ENCODE measurements around the gene CYSLTR2.
"Not testable (repeated sequence)": the region's sequence is repeated elsewhere in the genome, so short reads cannot be mapped to it uniquely, and the experiment has no call there.

CYSLTR2 gene

DNA sequence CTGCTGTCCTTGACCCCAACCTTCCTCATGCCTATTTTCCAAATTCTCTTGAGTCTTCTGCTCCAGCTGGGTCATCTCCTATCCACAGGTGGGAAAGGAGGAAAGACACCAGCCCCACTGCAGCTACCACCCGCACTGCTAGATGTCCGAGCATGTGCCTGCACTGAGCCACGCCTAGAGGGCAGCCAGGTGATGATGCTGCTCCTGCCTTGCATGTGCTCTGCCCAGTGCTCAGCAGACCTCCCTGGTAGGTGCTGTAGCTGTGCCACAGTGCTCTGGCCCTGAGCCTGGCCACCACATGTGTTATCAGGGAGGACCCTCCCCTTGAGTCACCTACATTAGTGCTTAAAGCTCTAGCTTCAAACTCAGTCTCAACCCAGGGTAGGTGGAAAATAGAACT is 6.9 kb upstream of the CYSLTR2 start:
- DNase-seq: no peak

DNA sequence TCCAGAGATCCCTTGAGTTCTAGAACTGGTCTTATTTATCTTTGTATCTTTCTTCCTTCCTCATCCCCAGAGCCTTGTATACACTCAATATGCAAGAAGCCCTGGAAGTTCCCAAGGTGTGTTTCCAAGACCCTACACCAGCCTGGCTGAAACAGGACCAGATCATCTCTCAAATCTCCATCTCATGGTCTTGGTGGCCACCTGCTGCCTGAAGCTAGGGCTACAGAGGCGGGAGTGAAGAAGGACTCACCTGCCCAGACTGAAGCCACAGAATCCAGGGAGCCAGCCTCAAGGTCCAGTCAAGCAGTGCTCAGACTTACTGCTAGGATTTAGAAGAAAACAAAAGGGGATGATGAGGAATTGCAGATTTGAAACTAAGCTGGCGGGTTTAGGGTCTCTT is 6.1 kb upstream of the CYSLTR2 start:
- no peak for DNase-seq

DNA sequence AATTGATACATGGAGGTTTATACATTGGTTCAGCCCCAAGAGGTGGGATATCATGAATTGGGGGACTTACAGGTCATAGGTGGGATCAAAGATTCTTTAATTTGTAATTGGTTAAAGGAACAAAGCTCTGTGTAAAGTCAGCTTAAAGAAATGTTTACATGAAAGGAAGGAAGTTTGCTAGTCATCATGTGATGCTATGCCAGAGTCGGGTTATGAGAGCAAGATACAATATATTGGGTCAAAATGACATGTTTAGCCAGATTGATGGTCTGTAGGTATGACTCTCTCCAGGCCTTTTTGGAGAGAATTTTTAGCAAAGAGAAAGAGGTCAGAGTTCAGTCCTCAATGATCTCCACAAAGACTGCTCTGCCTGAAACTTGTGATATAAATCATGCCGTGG is 5.3 kb upstream of the CYSLTR2 start:
- no peak for DNase-seq

DNA sequence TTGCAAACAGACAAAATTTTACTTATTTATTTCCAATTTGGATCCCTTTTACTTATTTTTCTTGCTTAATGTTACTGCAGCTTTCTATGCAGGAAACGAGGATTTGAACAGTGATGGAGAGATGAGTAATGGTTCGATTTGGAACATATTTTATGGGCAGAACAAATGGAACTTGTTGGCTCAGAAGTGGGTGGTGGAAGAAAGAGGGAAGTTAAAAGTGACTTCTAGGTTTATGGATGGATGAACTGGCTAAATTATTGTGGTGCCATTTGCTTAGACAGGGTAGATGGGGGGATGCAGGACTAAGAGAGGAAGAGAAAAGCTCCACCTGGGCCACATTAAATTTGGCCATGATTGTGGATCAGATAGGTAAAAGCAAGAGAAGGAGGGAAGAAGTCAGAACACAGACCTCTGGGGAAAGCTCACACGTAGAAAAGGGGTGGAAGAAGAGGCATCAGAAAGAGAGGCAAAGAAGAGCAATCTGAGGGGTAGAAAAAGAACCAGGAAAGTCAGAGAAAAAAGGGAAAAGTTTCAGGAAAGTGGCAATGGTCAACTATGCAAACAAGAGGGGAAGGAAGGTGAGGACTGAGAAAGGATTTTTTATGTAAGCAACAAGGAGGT is 768 bp upstream of the CYSLTR2 start:
- no peak for DNase-seq

DNA sequence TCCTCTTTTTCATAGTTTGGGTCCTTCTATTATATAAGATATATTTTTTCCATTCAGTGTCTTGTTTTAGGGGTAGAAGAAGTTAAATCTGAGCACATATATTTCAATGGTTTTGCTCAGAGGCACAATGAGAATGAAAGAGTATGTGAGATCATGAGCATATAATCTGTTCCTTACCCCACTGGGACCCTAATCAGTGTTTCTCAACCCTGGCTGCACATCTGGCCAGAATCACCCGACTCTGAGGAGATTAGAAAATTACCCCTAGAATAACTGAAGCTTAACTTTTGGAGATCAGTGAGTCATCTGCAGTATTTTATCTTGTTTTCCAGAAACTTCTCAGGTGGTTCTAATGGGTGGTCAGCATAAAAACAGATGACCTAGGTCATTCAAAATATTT is 782 bp downstream of the CYSLTR2 start:
- DNase-seq: no peak

DNA sequence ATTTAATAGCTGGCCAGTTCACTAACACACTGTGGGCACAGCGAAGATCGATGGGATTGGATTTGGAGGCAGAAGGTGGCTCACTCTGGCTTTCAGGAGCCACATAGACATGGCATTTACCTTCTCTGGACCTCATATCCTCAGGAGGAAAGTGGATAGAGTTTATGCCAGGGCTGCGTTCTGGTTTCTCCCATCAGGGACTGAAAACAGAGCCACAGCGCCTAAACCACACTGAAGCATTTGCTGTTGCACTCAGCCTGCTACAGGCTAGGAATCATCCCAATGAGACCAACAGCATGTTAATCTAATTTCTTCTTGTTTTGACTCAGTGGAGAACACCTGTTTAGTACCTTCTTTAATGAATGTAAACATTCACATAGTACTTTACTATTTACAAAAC is 1.6 kb downstream of the CYSLTR2 start:
- DNase-seq: no peak

DNA sequence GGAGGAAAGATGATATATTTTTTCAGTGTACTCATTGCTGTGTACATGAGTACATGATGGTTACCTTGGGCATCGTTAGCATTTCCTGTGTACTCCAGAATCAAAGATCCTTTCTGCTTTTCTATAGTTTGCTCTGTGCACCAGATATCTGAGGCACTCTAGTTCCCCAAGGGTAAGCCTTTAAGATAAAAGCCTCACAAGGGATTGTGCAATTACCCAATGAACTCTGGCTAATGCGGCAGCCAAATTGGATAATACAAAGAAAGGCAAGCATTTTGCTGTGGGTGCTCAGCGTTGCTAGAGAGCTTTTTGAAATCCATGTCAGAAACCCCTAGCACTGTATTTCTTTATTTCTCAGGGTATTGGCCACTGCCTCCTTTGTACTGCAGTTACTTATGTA is 2.9 kb downstream of the CYSLTR2 start:
- no peak for DNase-seq

DNA sequence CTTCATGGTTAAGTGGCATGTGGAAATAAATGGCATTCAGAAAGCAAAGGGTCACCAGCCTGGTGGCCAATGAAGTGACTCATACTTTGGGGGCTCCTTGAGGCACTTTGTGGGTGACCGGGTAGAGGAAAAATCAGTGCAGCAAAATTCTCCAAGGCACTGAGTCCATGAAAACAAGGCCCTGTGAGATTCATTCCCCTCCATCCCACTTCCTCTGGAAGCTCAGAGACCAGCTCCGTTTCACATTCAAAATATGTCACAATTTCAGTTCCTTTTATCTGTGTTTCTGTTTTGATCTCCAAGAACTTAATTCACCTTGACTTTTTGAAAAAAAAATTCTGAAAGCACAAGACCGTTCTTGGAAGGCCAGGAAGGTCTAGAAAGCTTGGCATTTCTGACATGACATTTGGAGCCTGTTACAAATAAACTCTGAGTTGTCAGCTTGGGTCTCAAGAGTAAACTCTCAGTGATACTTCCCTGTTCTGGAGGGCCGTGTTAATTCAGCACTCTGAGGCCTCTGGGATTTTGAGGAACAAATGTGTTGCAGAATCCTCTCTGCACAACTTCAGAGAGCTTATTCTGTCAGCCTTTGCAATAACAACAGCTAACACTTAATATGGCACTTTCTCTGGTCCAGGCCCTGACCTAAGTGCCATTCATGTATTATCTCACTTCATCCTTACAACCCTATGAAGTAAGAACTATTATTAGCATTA is 6.8 kb downstream of the CYSLTR2 start:
- no peak for DNase-seq

DNA sequence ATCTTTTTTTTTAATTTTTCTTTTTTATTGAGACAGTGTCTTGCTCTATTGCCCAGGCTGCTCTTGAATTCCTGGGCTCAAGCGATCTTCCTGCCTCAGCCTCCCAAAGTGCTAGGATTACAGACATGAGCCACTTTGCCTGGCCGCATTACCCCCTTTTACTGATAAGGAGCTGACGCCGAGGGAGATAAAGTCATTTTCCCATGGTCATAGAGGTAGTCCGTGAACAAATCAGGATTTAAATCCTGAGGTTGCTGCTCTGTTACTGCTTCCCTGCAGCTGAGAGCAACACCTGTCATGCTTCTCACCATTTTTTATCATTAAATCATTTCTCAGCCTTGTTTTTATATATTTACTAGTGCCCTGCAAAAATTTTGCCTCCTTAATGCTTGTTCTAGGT is 7.4 kb downstream of the CYSLTR2 start:
- DNase-seq: no peak

DNA sequence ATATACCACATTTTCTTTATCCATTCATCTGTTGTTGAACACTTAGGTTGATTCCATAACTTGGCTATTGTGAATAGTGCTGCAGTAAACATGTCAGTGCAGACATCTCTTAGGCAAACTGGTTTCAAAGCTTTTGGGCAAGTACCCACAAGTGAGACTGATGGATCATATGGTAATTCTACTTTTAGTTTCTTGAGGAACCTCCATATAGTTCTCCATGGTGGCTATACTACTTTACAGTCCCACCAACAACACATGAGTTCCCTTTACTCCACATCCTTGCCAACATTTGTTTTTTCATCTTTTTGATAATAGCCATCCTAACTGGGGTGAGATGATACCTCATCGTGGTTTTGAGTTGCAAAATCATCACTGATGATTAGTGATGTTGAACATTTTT is 8.5 kb downstream of the CYSLTR2 start:
- DNase-seq: no peak

DNA sequence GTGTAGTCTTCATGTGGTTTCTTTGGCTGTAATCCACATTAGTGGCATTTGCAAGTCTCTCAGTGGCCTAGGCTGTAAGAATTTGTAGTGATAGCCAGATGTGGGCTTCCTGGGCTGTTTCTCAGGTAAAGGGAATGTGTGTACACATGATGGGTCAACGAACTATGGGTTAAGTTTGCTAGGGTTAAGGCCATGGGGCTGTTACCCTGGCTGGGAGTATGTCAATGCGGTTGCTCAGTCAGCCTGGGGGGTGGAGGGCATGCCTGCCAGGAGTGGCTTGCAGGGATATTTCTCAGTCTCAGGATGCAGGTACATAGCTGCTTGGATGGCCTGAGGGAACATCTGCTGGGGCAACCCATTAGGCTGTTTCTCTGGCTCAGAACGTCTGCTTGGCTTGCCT is 13.4 kb downstream of the CYSLTR2 start:
- no peak for DNase-seq

DNA sequence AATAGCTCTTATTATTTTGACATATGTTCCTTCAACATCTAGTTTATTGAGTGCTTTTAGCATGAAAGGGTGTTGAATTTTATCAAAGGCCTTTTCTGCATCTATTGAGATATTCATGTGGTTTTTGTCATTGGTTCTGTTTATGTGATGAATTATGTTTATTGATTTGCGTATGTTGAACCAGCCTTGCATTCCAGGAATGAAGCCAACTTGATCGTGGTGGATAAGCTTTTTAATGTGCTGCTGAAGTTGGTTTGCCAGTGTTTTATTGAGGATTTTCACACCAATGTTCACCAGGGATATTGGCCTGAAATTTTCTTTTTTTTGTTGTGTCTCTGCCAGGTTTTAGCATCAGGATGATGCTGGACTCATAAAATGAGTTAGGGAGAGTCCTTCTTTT is 17.7 kb downstream of the CYSLTR2 start:
- not testable (repeated sequence) for DNase-seq

DNA sequence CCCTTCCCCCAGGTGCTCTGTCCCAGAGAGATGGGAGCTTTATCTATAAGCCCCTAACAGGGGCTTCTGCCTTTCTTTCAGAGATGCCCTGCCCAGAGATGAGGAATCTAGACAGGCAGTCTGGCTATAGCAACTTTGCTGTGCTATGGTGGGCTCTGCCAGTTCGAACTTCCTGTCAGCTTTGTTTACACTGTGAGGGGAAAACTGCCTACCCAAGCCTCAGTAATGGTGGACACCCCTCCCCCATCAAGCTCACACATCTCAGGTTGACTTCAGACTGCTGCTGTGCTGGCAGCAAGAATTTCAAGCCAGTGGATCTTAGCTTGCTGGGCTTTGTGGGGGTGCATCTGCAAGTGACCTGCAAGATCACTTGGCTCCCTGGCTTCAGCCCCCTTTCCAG is 21.5 kb downstream of the CYSLTR2 start:
- no peak for DNase-seq

DNA sequence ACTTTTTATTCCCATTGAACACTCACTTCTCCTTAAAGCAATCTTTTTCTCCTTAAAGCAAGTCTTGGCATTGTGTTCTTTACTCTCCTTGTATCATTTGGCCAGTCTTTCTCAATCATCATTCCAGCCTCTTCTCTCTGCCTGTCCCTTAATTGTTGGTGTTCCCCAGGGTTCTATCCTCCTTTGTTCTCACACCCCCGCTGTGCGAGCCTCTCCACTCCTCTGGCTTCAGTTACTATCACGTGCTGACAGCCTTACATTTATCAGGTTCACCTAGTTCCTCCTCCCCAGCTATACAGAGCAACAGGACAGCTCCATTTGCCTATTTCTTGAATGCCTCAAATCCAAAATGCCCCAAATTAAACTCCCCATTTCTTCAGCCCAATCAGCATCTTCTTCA is 24.6 kb downstream of the CYSLTR2 start:
- no peak for DNase-seq

DNA sequence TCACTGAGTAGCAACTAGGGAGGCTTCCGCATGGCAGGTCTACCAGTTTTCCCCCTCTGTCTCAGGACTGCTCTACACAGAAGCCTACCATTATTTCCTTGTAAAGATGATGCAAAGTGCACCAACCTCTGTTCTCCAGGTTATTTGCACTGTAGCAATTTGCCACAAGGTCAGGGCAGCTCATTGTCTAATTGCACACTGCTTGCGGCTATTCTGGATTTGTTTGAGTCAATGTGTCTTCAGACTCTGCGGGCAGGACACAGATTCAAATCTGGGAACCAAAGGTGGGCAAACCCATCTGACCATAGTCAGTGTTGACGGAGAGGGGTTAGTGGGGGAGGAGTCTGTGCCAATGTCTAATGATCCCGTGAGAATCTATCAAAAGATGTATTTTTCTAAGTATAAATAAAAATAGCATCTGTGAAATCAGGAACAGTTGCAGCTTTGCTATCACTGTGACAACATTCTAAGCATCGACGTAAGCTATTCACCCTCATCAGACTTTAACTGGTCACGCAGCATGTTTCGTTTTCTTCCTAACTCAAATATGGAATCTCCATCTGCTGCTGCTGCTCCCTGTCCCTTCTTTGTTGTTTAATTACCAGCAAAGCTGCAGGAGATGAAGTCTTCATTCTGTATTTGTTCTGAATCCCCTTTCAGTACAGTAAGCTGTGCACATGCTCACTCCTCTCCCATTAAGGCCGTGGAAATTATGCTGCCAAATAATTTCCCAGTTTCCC is 26.4 kb downstream of the CYSLTR2 start:
- DNase-seq: no peak

DNA sequence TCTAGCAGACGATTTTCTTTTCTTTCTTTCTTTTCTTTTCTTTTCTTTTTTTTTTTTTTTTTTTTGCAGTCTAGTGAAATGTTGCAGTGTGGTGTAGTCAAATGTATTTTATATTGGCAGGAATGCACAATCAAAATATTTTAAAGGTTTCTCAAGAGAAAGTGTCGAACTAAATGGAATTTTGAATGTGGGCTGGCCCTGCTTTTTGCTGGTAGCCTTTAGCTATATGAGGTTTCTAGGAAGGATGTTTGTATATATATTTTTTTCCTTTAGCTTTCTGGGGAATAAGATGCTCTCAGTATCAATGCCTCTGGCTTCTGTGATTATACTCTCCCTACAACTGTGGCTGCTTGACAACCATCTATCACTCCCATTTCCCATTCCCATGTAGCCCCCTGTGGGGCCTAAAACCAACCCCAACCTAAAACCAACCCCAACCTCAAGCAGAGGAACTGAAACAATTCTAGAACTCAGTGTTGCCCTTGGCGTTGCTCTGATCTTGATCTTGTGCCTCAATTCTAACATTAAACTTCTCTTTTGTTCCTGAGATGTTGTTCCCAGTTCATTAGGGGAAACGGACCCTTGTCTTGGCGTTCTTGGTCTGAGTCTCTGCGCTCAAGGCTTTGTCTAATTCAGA is 27.1 kb downstream of the CYSLTR2 start:
- no peak for DNase-seq

DNA sequence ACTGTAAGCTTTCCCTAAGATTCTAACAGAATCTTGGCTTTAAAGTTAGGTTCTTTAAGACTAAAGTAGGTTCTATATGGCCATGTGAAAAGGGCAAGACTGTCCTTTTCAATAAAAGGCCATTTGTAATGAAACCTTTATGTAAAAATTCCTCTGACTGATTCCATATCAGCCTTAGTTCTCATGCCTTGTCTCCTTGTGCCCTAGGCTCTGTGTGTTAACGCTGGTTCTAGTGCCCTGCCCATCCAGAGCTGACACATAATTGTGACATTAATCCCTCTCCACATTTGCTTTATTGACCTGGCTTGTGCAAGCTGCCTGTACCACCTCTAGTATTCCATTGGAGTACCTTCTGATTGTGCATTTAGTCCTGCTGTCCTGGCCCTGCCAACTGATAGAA is 28.2 kb downstream of the CYSLTR2 start:
- DNase-seq: no peak

DNA sequence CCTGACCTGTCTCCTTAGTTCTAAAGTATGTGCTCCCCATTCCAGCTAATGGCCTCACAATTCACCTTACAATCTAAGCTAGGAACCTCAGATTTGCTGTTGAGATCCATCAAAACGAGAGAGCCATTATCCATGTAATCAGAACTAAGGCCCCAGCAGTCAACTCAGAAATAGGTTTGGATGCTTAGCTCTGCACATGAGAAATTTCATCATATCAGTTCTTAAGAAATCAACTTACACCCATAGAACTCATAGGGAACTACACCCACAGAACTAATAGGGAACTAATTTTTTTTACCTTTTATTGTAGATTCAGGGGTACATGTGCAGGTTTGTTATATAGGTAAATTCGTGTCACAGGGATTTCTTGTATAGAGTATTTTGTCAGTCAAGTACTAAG is 28.7 kb downstream of the CYSLTR2 start:
- DNase-seq: no peak

DNA sequence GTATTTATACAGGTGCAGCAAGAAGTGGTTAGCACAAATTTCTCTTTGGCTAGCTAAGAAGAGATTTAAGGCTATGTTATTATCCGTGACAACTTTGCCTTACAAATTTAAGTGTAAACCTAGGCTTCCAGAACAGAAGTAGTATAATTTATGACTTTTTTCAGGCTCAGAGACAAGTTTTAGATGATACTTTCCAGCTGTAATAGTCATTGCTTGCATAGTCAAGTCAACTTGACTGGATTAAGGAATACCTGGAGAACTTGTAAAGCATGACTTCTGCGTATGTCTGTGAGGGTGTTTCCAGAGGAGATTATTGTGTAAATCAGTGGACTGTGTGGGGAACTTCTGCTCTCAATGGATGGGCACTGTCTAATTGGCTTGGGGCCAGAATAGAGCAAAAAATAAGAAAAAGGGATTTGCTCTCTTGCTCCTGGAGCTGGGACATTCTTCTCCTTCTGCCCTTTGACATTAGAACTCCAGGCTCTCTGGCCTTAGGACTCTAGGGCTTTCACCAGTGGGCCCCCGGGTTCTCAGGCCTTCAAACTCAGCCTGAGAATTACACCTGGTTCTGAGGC is 33.0 kb downstream of the CYSLTR2 start:
- no peak for DNase-seq

DNA sequence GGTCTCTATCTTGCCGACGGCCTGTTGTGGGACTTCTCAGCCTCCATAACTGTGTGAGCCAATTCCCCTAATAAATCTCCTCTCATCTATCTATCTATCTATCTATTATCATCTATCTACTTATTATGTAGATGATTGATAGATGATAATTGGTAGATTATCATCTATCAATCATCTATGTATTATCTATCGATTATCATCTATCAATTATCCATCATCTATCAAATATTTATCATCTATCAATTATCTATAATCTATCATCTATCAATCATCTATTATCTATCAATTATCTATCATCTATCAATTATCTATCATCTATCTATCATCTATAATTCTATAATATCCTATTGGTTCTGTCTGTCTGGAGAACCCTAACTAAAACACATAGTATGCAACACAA is 33.5 kb downstream of the CYSLTR2 start:
- no peak for DNase-seq

DNA sequence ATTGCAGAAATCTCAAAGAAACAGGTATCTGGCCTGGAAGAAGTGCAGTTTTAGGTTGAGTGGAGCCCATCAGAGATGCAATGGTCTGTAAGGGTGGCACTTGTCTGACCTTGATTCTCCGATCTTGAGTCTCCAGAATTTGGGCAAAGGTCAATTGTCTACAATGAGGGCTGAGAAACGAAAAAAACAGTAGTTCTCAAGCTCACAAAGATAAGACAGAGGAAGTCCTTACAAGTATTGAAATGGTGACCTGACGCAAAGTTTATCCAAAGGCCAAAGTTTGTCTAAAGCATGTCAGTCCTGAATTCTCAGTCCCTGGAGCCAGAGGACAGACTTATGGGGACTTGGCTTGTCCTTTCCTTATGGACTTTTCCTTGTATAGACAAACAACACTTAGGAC is 40.3 kb downstream of the CYSLTR2 start:
- no peak for DNase-seq

DNA sequence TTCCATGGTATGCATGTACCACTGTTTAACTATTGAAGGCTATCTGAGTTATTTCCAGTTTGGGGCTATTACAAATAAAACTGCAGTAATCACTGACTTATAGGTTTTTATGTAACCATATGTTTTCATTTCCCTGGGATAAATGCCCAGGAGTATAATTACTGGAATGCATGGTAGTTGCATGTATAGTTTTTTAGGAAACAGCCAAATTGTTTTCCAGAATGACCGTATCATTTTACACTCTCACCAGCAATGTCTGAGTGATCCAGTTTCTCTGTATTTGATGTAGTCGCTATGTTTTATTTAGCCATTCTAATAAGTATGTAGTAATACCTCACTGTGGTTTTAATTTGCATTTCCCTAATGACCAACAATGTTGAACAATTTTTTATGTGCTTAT is 42.0 kb downstream of the CYSLTR2 start:
- no peak for DNase-seq

DNA sequence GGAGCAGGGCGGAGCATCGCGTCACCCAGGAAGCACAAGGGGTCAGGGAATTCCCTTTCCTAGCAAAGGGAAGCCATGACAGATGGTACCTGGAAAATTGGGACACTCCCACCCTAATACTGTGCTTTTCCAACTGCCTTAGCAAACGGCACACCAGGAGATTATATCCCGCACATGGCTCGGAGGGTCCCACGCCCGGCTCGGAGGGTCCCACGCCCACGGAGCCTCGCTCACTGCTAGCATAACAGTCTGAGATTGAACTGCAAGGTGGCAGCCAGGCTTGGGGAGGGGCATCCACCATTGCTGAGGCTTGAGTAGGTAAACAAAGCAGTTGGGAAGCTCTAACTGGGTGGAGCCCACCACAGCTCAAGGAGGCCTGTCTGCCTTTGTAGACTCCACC is 42.9 kb downstream of the CYSLTR2 start:
- not testable (repeated sequence) for DNase-seq

DNA sequence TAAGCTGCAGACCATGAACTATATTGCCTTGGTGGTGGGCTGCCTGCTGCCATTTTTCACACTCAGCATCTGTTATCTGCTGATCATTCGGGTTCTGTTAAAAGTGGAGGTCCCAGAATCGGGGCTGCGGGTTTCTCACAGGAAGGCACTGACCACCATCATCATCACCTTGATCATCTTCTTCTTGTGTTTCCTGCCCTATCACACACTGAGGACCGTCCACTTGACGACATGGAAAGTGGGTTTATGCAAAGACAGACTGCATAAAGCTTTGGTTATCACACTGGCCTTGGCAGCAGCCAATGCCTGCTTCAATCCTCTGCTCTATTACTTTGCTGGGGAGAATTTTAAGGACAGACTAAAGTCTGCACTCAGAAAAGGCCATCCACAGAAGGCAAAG is 53.7 kb downstream of the CYSLTR2 start:
- no peak for DNase-seq
